A204.1 (cell line): Measurements from ENCODE around the gene SCAMP5.

Source experiments
- FAIRE-seq: peaks from 2 replicates; lab custom pipeline; 2012; peaks lifted over from hg19 to GRCh38; lab: Jason Lieb, UNC

The SCAMP5 gene

GRCh38 chr15:74977599-74977998, 17.8 kb upstream of the SCAMP5 start:
- FAIRE-seq, result no peak

GRCh38 chr15:74978077-74978476, 17.3 kb upstream of the SCAMP5 start:
- no peak for FAIRE-seq

GRCh38 chr15:74978503-74978902, 16.9 kb upstream of the SCAMP5 start:
- no peak for FAIRE-seq

- FAIRE-seq, result no peak
Observed at GRCh38 chr15:74982183-74982582, 13.2 kb upstream of the SCAMP5 start.

- FAIRE-seq, result no peak
Observed at GRCh38 chr15:74983725-74984231, 11.6 kb upstream of the SCAMP5 start.

- no peak for FAIRE-seq
Observed at GRCh38 chr15:74988007-74988800, 7.2 kb upstream of the SCAMP5 start.

GRCh38 chr15:74989527-74989926, 5.8 kb upstream of the SCAMP5 start:
- no peak for FAIRE-seq

GRCh38 chr15:74992619-74993018, 2.7 kb upstream of the SCAMP5 start:
- no peak for FAIRE-seq

- no peak for FAIRE-seq
Observed at GRCh38 chr15:74994236-74994635, 1.1 kb upstream of the SCAMP5 start.

- FAIRE-seq, result no peak
Observed at GRCh38 chr15:74994685-74995084, 678 bp upstream of the SCAMP5 start.

- no peak for FAIRE-seq
Observed at GRCh38 chr15:74995779-74996765, 709 bp downstream of the SCAMP5 start.

GRCh38 chr15:74997141-74997540, 1.8 kb downstream of the SCAMP5 start:
- no peak for FAIRE-seq

GRCh38 chr15:74997543-74997942, 2.2 kb downstream of the SCAMP5 start:
- FAIRE-seq, result no peak

- no peak for FAIRE-seq
Observed at GRCh38 chr15:75001310-75001709, 5.9 kb downstream of the SCAMP5 start.

GRCh38 chr15:75002398-75002797, 7.0 kb downstream of the SCAMP5 start:
- no peak for FAIRE-seq

GRCh38 chr15:75007216-75007615, 11.9 kb downstream of the SCAMP5 start:
- no peak for FAIRE-seq

GRCh38 chr15:75008221-75008625, 12.9 kb downstream of the SCAMP5 start:
- no peak for FAIRE-seq

GRCh38 chr15:75008629-75009326, 13.4 kb downstream of the SCAMP5 start:
- FAIRE-seq, result no peak

GRCh38 chr15:75016431-75016830, 21.1 kb downstream of the SCAMP5 start:
- FAIRE-seq, result no peak

- FAIRE-seq, result no peak
Observed at GRCh38 chr15:75019916-75020315, 24.6 kb downstream of the SCAMP5 start.

GRCh38 chr15:75021341-75021740, 26.0 kb downstream of the SCAMP5 start:
- no peak for FAIRE-seq

- no peak for FAIRE-seq
Observed at GRCh38 chr15:75022783-75023180, 27.4 kb downstream of the SCAMP5 start.
